Liver (tissue), 9 donors: Measurements from ENCODE around the gene P2RY12. TPM values are rescaled to one million over a fixed set of nuclear protein-coding genes. Genes with fewer than 3 reads are reported as not detected.
A peak's percentile ranks its signal among the peaks of the same experiment; 100 is the strongest.

Experiments
- DNase-seq: peaks from one replicate; pipeline ENCODE4 v3.0.0-alpha.2; 2017; ENCODE audit warnings: low spot score
- H3K27ac ChIP-seq, 2 donors: one replicate each; pipeline ENCODE4 v1.7.0; 2013; ENCODE audit warnings: inconsistent platforms in 2 of 2, low read length in 2 of 2, control low read depth in 1 of 2, low read depth in 1 of 2, mild to moderate bottlenecking in 1 of 2
- H3K27me3 ChIP-seq, 4 donors: one replicate each; pipeline versions ENCODE4 v1.6.1 to v1.7.0; 2013; ENCODE audit warnings: low read length in 3 of 4, inconsistent platforms in 1 of 4, mild to moderate bottlenecking in 1 of 4, moderate library complexity in 1 of 4; ENCODE audit not compliant: control insufficient read depth in 4 of 4, insufficient read depth in 4 of 4
- H3K36me3 ChIP-seq, 4 donors: one replicate each; pipeline versions ENCODE4 v1.6.1 to v1.7.0; 2013; ENCODE audit warnings: low read length in 3 of 4, mild to moderate bottlenecking in 3 of 4, low read depth in 1 of 4, moderate library complexity in 1 of 4; ENCODE audit not compliant: control insufficient read depth in 4 of 4, insufficient read depth in 3 of 4
- H3K4me1 ChIP-seq, 4 donors: one replicate each; pipeline versions ENCODE4 v1.6.1 to v1.7.0; 2013; ENCODE audit warnings: low read length in 3 of 4, mild to moderate bottlenecking in 3 of 4, moderate library complexity in 1 of 4; ENCODE audit not compliant: control insufficient read depth in 4 of 4, insufficient read depth in 4 of 4
- H3K4me3 ChIP-seq, 3 donors: one replicate each; pipeline versions ENCODE4 v1.6.1 to v1.7.0; 2013; ENCODE audit warnings: low read length in 3 of 3, control low read depth in 1 of 3, low read depth in 1 of 3, mild to moderate bottlenecking in 1 of 3
- H3K9ac ChIP-seq, 2 donors: one replicate each; pipeline ENCODE4 v1.7.0; 2013; ENCODE audit warnings: low read length in 2 of 2, mild to moderate bottlenecking in 2 of 2, moderate library complexity in 2 of 2, control low read depth in 1 of 2, low read depth in 1 of 2
- H3K9me3 ChIP-seq, 4 donors: one replicate each; pipeline versions ENCODE4 v1.6.1 to v1.7.0; 2013; ENCODE audit warnings: low read length in 3 of 4; ENCODE audit not compliant: control insufficient read depth in 4 of 4
- CTCF ChIP-seq: fragments of 150-350 bp; IDR thresholded peaks from 2 replicates; pipeline ENCODE4 v1.5.1; 2017; ENCODE audit warnings: improper control_type of control experiment, low read depth, low read length; ENCODE audit not compliant: missing input control
- EGR1 ChIP-seq, 2 donors: IDR thresholded peaks; 2 replicates each; pipeline ENCODE4 v1.6.1; 2016 to 2018; ENCODE audit warnings: antibody characterized with exemption in 2 of 2, low read depth in 2 of 2
- FOXA2 ChIP-seq: IDR thresholded peaks from 2 replicates; pipeline ENCODE4 v1.6.1; 2016; ENCODE audit warnings: antibody characterized with exemption
- GABPA ChIP-seq, 2 donors: IDR thresholded peaks in 1 of 2; conservative IDR thresholded peaks in 1 of 2; 2 replicates each; pipeline ENCODE4 v1.6.1; 2016; ENCODE audit warnings: antibody characterized with exemption in 2 of 2, mild to moderate bottlenecking in 1 of 2, moderate library complexity in 1 of 2
- JUND ChIP-seq, 2 donors: IDR thresholded peaks; 2 replicates each; pipeline ENCODE4 v1.6.1; 2016; ENCODE audit warnings: antibody characterized with exemption in 2 of 2
- MAX ChIP-seq: IDR thresholded peaks from 2 replicates; pipeline ENCODE4 v1.6.1; 2016; ENCODE audit warnings: antibody characterized with exemption
- RAD21 ChIP-seq, 2 donors: IDR thresholded peaks; 2 replicates each; pipeline ENCODE4 v1.6.1; 2016; ENCODE audit warnings: antibody characterized with exemption in 2 of 2, mild to moderate bottlenecking in 2 of 2
- RXRA ChIP-seq, 2 donors: IDR thresholded peaks; 2 replicates each; pipeline ENCODE4 v1.6.1; 2017 to 2018; ENCODE audit warnings: antibody characterized with exemption in 2 of 2, mild to moderate bottlenecking in 1 of 2
- SP1 ChIP-seq: IDR thresholded peaks from 2 replicates; pipeline ENCODE4 v1.6.1; 2018; ENCODE audit warnings: antibody characterized with exemption, mild to moderate bottlenecking
- YY1 ChIP-seq: IDR thresholded peaks from 2 replicates; pipeline ENCODE4 v1.6.1; 2016; ENCODE audit warnings: antibody characterized with exemption, mild to moderate bottlenecking
- whole genome bisulfite sequencing: extraction: QIAGEN DNeasy Blood & Tissue Kit; methylation state at CpG from one replicate; pipeline ENCODE4 v1.1.7; 2013; 5-methylcytosine and 5-hydroxymethylcytosine counted together
- polyA plus RNA-seq, 2 donors: library from polyadenylated mRNA; stranded (reverse) in 1 of 2; unstranded in 1 of 2; fragments of 200-250 nt in 1 of 2; fragments of >200 nt in 1 of 2; fragmentation: Nextera tagmentation in 1 of 2; extraction: Ambion mirVana in 1 of 2; gene quantifications; one replicate each; pipeline versions ENCODE4 v1.2.1 to v1.2.3, GENCODE V29; 2013 to 2015
- total RNA-seq, 2 donors: library from RNA; depleted of rRNA; stranded (reverse); fragments of >200 nt; gene quantifications; one replicate each; pipeline ENCODE4 v1.2.3, GENCODE V29; 2014
- TF ChIP-seq, protein P1 (sequence below): IDR thresholded peaks from 2 replicates; pipeline ENCODE4 v1.6.1; 2016; ENCODE audit warnings: antibody characterized with exemption, mild to moderate bottlenecking
- TF ChIP-seq, protein P2 (sequence below): IDR thresholded peaks from 2 replicates; pipeline ENCODE4 v1.6.1; 2016; ENCODE audit warnings: antibody characterized with exemption
- donor health status: healthy.
- donor health status: healthy.
- donor health status: healthy.
- donor health status: healthy.
- donor health status: healthy.

The P2RY12 gene
- total and polyA plus RNA-seq, 4 donors: 0.43 to 2.8 (median 1.6) TPM

DNA sequence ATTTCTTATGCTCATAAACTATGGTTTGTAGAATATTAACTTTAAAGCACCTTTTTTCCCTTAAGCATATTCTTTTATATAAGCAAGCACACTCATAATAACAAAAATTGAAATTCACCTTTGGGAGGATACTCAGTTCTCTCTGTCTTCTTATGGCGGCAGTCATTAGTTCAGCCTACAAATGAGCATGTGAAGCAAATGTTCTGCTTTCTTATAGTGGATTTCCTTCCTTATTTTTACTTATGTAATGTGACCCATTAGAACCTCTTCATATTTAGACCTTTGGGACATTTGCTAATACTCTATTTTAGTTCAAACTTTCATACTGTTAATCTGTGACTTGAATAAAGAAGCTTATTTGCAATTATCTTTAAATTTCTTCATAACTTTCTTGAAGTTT lies 55.2 kb downstream of the P2RY12 start, which contains the start of gene P2RY13:
TSS of gene P2RY13 (minus strand) at position 187 of the 400 bp plus-strand sequence. CDS start at position 166, 21 bp downstream.
- H3K36me3 ChIP-seq: no peaks in the 10 kb centered on the region
- no peaks in the 10 kb centered on the region for H3K4me1 ChIP-seq
- no peaks in the 10 kb centered on the region for H3K9me3 ChIP-seq
- TF ChIP-seq YY1: no peak
- TF ChIP-seq, protein P1, sequence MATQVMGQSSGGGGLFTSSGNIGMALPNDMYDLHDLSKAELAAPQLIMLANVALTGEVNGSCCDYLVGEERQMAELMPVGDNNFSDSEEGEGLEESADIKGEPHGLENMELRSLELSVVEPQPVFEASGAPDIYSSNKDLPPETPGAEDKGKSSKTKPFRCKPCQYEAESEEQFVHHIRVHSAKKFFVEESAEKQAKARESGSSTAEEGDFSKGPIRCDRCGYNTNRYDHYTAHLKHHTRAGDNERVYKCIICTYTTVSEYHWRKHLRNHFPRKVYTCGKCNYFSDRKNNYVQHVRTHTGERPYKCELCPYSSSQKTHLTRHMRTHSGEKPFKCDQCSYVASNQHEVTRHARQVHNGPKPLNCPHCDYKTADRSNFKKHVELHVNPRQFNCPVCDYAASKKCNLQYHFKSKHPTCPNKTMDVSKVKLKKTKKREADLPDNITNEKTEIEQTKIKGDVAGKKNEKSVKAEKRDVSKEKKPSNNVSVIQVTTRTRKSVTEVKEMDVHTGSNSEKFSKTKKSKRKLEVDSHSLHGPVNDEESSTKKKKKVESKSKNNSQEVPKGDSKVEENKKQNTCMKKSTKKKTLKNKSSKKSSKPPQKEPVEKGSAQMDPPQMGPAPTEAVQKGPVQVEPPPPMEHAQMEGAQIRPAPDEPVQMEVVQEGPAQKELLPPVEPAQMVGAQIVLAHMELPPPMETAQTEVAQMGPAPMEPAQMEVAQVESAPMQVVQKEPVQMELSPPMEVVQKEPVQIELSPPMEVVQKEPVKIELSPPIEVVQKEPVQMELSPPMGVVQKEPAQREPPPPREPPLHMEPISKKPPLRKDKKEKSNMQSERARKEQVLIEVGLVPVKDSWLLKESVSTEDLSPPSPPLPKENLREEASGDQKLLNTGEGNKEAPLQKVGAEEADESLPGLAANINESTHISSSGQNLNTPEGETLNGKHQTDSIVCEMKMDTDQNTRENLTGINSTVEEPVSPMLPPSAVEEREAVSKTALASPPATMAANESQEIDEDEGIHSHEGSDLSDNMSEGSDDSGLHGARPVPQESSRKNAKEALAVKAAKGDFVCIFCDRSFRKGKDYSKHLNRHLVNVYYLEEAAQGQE: no peak
- no peak for TF ChIP-seq MAX
- TF ChIP-seq FOXA2: no peak
- no peak for TF ChIP-seq CTCF
- TF ChIP-seq EGR1 (IDR thresholded peaks at IDR 0.05; ENCODE audit: low read depth in 2 of 2): no peak
- TF ChIP-seq GABPA (IDR thresholded peaks at IDR 0.05 in 1 of 2, conservative IDR thresholded peaks at IDR 0.05 in 1 of 2): no peak
- no peak for TF ChIP-seq SP1
- no peak for TF ChIP-seq RXRA (IDR thresholded peaks at IDR 0.05)
- TF ChIP-seq, protein P2, sequence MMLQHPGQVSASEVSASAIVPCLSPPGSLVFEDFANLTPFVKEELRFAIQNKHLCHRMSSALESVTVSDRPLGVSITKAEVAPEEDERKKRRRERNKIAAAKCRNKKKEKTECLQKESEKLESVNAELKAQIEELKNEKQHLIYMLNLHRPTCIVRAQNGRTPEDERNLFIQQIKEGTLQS: no peak
- TF ChIP-seq JUND (IDR thresholded peaks at IDR 0.05): no peak
- TF ChIP-seq RAD21 (IDR thresholded peaks at IDR 0.05): no peak
- no peak within 1 kb of the TSS for H3K27ac ChIP-seq
- H3K4me3 ChIP-seq: peak within 1 kb of the TSS in 2 of 3 donors; percentile 20 to 23
- DNase-seq: no peak
- 85% methylated on average over 1 of the region's 1 CpG for WGBS
- peak within 1 kb of the TSS; percentile 11 to 13 for H3K9ac ChIP-seq
- H3K27me3 ChIP-seq: no peaks in the 10 kb centered on the region

DNA sequence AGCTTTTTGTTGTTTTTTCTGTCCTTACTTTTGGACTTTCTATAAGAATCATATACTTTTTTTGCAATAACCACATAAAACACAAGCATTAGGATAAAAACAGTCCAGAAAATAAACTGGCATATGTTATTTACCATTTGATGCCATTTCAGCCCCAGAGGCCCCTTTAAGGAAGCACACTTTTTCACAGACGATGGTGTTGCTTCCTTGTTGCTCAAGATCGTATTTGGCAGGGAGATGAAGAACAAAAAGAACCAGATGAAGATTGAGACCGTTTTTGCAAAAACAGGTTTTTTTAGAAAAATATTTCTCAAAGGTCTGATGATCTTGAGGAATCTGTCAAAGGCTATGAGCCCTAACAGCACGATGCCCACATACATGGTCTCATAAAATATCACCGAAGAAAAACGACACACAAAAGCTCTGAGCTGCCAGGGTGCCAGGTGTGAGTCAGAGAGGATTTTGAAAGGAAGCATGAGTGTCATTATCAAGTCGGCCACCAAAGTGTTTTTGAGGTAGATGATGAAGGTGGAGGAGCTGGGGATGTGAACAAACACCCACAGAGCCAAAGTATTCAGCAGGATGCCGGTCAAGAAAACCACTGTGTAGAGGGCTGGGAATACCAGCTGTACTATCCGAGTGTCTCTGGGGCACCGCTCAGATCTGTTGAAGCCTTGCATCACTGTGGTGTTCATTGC lies 56.1 kb downstream of the P2RY12 start:
- no peak for TF ChIP-seq RAD21 (IDR thresholded peaks at IDR 0.05)
- Histone ChIP-seq H3K27me3 (no peaks in the 10 kb centered on the region), H3K36me3 (no peaks in the 10 kb centered on the region), H3K9me3 (no peaks in the 10 kb centered on the region), H3K27ac (peak overlapping the region in 1 of 2 donors; percentile 13), H3K9ac (peak overlapping the region; percentile 11 to 13), H3K4me1 (no peaks in the 10 kb centered on the region), H3K4me3 (peak overlapping the region; percentile 4 to 23 (median 20))
- 53% methylated on average over 10 of the region's 10 CpGs for WGBS
- no peak for DNase-seq
